HG03135 (cell line): Measurements from ENCODE around the gene CTSD.
"Not testable (repeated sequence)": the region's sequence is repeated elsewhere in the genome, so short reads cannot be mapped to it uniquely, and the experiment has no call there.

ENCODE experiments used
- ATAC-seq: cut with Tn5 transposase; IDR thresholded peaks from one replicate; pipeline ENCODE4 v1.9.1; 2021; ENCODE audit warnings: mild to moderate bottlenecking, moderate library complexity; ENCODE audit not compliant: unreplicated experiment

The CTSD gene

GRCh38 chr11:1763796-1764661, at the start of gene CTSD:
Gene CTSD (minus strand): TSS chr11:1763927. CDS start chr11:1763859, 68 bp downstream.
- ATAC-seq, result peak; percentile 58

- ATAC-seq, result not testable (repeated sequence)
These were observed 49.6 kb upstream of the CTSD start for GRCh38 chr11:1813356-1813755.

GRCh38 chr11:1812801-1813200, 49.1 kb upstream of the CTSD start:
- no peak for ATAC-seq

GRCh38 chr11:1812274-1812673, 48.5 kb upstream of the CTSD start:
- no peak for ATAC-seq

GRCh38 chr11:1810761-1811160, 47.0 kb upstream of the CTSD start:
- no peak for ATAC-seq

GRCh38 chr11:1807264-1807995, 43.7 kb upstream of the CTSD start:
- ATAC-seq, result no peak

GRCh38 chr11:1805525-1805924, 41.8 kb upstream of the CTSD start:
- no peak for ATAC-seq

- ATAC-seq, result not testable (repeated sequence)
These were observed 40.2 kb upstream of the CTSD start for GRCh38 chr11:1803835-1804519.

- no peak for ATAC-seq
These were observed 39.5 kb upstream of the CTSD start for GRCh38 chr11:1803246-1803645.

- no peak for ATAC-seq
These were observed 33.8 kb upstream of the CTSD start for GRCh38 chr11:1797391-1798125.

GRCh38 chr11:1796413-1797011, 32.8 kb upstream of the CTSD start:
- ATAC-seq, result no peak

GRCh38 chr11:1793081-1793480, 29.4 kb upstream of the CTSD start:
- no peak for ATAC-seq

- ATAC-seq, result no peak
These were observed 28.7 kb upstream of the CTSD start for GRCh38 chr11:1792461-1792860.

GRCh38 chr11:1791912-1792311, 28.2 kb upstream of the CTSD start:
- ATAC-seq, result no peak

- ATAC-seq, result no peak
These were observed 22.7 kb upstream of the CTSD start for GRCh38 chr11:1786466-1786865.

GRCh38 chr11:1785749-1786413, 22.2 kb upstream of the CTSD start:
- no peak for ATAC-seq

- no peak for ATAC-seq
These were observed 21.3 kb upstream of the CTSD start for GRCh38 chr11:1784761-1785650.

GRCh38 chr11:1783725-1784529, 20.2 kb upstream of the CTSD start:
- no peak for ATAC-seq
